Activated CD8-positive, alpha-beta memory T cell treated with anti-CD3 and anti-CD28 coated beads, Interleukin-2, amount 50 U/mL, for 24 hours (primary cell): ENCODE measurements around the gene SYNPO2.

ENCODE experiments used
- DNase-seq: peaks from one replicate; pipeline ENCODE4 v3.0.0-alpha.2; 2020; ENCODE audit errors: extremely low read depth

SYNPO2 gene

DNA sequence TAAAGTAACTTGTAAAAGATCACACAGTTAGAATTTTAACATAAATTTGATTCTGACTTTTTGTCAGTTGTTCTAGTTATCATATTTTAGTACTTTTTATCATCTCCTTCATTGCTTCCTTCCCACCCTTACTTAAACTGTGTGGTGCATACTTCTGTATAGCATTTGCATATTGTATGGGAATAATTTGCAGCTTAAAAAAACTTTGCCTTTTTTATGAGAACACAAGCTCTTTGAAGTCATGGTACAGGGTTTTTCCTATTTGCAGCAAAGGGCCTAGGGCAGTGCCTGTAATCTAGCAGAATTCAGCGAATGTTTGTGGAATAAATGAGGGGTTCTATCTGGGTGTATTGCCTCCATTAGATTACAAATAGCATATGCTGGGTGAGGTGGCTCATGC lies 41.6 kb downstream of the SYNPO2 start:
- no peak for DNase-seq

- no peak for DNase-seq
Observed at GRCh38 chr4:118931786-118932185, 43.1 kb downstream of the SYNPO2 start.

- DNase-seq: no peak
Observed at GRCh38 chr4:118935819-118936218, 47.2 kb downstream of the SYNPO2 start.

DNA sequence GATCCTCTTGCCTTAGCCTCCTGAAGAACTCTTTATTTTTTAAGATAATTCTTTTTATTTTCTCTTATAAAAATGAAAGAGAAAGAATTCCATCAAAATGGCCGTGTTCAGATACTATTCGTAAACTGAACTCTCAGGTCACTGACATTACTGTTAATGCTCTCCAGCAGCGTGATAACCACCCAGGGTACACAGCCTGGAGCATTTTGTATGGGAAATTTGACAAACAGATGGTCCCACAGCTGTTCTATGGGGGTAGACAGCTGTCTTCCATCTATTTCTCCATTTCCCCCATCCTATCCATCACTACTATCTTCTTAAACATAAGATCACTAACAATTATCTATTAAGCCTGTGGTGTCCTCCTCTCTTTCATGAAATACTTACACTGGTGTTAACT lies 47.8 kb downstream of the SYNPO2 start:
- DNase-seq: no peak

GRCh38 chr4:118939169-118939783 lies 50.6 kb downstream of the SYNPO2 start:
- no peak for DNase-seq

DNA sequence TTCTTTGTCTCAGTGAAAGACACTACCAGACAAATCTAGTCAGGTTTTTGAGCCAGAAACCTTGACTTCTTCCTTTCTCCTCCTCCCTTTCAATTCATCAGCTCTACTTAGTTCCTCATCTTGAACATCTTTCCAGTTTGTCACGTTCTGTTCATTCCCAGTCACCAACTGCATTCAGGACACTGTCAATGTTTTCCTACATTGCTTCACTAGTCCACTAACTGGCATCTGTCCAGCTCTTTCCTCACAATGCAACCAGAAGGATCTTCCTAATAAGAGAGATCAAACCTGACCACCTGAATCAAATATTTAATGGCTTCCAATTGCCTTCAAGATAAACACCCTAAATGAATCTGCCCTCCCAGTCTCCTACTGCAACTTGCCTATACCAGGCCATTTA lies 52.5 kb downstream of the SYNPO2 start:
- no peak for DNase-seq

- no peak for DNase-seq
Observed at GRCh38 chr4:118941799-118942198, 53.1 kb downstream of the SYNPO2 start.

GRCh38 chr4:118942465-118942864 lies 53.8 kb downstream of the SYNPO2 start:
- DNase-seq: no peak

GRCh38 chr4:118947095-118947494 lies 58.4 kb downstream of the SYNPO2 start:
- no peak for DNase-seq

DNA sequence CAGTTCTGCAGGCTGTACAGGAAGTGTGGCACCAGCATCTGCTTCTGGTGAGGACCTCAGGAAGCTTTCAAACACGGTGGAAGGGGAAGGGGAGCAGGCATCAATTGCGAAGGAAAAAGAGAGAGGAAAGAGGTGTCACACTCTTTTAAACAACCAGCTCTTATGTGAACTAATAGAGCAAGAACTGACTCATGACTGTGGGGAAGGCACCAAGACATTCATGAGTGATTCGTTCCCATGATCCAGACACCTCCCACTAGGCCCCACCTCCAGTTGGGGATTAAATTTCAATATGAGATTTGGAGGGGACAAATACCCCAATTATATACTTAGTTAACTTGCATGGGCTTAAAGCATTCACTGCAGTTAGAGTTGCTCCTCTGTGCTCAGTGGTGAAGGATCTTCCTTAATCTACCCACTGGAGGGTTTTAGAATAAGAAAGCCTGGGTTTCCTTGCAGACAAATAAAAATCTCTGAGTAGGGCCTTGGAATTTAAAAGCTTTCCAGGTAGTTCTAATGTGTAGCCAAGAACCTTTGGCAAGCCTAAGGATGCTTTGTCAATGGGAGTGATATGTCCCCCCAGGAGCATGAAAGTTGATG lies 60.0 kb downstream of the SYNPO2 start:
- DNase-seq: no peak

GRCh38 chr4:118950224-118950623 lies 61.6 kb downstream of the SYNPO2 start:
- no peak for DNase-seq

- DNase-seq: no peak
Observed at GRCh38 chr4:118950929-118951570, 62.4 kb downstream of the SYNPO2 start.

- DNase-seq: no peak
Observed at GRCh38 chr4:118953276-118953675, 64.6 kb downstream of the SYNPO2 start.

DNA sequence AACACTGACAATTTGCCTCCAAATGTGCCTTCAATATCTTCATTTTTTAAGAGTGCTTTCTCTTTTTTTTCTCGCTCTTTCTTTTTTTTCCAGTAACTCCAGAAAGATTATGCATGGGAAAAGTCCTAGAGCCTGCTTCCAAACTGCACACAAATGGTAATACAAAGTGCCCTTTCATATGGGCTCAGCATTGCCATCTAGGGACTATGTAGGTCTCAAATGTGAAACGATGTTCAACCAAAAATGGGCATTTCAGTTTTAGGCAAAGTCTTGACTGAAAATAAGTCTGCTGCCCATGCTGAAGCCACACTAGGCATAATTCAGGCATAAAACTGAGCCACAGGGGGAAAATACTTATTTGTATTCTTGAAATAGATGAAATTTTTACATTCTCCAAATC lies 65.6 kb downstream of the SYNPO2 start:
- DNase-seq: no peak

DNA sequence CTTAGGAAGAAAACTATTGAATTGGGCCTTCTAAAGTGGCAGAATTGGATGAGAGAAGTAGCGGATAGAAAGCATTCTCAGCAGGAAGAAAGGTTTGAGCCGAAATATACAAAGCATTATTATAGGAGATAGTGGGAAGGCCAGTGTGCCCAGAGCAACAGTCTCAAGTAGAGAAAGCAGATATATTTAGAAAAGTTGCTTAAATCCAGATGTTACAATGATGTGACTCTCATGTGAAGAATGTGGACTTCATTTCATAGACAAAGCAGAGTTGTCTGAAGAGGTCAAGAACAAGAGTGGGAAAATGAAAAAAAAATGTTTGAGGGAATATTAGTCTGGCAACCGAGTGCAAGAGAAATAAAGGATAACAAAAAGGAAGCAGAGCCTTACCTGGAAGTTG lies 66.9 kb downstream of the SYNPO2 start:
- DNase-seq: no peak

DNA sequence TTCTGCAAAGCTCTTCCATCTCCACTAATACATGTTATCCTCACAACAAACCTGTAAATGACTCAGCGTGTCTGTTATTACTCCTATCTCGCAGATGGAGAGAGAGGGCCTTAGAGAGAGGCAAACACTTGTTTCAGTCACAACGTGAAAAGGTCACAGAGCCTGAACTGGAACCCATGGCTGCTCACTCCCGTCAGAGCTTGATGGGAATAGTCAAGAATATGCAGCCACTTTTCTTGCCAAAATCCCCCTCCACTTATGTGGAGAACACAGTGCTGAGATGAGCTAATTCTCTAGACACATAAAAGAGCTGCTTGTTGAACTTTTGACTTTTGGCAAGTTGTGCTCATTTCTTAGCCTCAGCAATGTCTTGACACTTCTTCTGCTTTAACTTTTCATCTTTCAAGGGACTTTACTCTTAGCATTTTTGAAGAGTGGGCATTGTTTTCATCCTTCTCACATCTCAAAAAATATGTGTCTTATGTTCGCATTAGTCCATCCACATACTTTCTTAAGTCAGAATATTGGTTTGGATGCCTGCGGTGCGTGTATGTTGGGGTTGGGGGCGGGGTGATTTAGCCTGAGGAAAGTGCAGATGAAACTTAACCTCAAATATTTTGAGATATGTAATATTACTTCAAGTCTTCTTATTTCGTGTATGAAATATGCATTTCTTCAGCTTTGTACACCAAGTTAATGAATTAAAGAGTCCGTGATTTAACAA lies 69.2 kb downstream of the SYNPO2 start:
- no peak for DNase-seq

DNA sequence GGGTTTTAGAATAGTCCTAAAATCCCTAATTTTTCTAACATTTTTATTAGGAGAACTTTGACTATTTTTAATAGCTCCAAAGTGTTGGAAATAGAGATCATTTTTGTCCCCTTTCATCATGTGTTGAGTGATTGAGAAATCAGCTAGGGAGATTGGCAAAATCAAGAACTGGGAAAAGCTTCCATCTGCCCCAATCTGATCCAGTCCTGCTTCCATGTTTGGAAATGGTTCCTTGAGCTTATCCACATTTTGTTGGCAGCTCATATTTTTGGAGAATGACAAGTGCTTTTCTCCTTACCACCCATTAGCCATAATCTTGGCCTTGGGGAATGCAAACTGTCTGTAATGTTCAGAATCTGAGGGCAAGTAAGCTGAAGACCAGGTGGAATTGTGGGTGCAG lies 73.9 kb downstream of the SYNPO2 start:
- DNase-seq: no peak

GRCh38 chr4:118964891-118965411 lies 76.3 kb downstream of the SYNPO2 start:
- no peak for DNase-seq

GRCh38 chr4:118967393-118967792 lies 78.7 kb downstream of the SYNPO2 start:
- DNase-seq: no peak

- no peak for DNase-seq
Observed at GRCh38 chr4:118968005-118968404, 79.4 kb downstream of the SYNPO2 start.

GRCh38 chr4:118968813-118969212 lies 80.2 kb downstream of the SYNPO2 start:
- no peak for DNase-seq

GRCh38 chr4:118969359-118969758 lies 80.7 kb downstream of the SYNPO2 start:
- no peak for DNase-seq

- no peak for DNase-seq
Observed at GRCh38 chr4:118972167-118972566, 83.5 kb downstream of the SYNPO2 start.
